ENCODE measurements around the gene DBNDD1. TPM values are rescaled to one million over a fixed set of nuclear protein-coding genes. Genes with fewer than 3 reads are reported as not detected.

The DBNDD1 gene
- total and polyA plus RNA-seq, 2 experiments from 2014 or later, result 5.5 to 18.2 TPM

DNA sequence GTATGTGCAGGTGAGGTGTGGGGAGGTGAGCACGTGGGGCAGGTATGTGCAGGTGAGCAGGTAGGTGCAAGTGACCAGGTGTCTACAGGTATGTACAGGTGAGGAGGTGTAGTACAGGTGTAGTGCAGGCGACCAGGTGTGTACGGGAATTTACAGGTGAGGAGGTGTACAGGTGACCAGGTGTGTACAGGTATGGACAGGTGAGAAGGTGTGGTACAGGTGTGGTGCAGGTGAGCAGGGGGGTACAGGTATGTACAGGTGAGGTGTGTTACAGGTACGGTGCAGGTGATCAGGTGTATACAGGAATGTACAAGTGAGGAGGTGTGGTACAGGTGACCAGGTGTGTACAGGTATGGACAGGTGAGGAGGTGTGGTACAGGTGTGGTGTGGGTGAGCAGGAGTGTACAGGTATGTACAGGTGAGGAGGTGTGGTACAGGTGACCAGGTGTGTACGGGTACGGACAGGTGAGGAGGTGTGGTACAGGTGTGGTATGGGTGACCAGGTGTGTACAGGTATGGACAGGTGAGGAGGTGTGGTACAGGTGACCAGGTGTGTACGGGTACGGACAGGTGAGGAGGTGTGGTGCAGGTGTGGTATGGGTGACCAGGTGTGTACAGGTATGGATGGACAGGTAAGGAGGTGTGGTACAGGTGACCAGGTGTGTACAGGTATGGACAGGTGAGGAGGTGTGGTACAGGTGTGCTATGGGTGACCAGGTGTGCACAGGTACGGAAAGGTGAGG lies 12.8 kb upstream of the DBNDD1 start:
- WGBS (ENCODE audit: low lambda C conversion rate, missing lambda C conversion rate), result 84% methylated on average over 9 of the region's 9 CpGs
- Histone ChIP-seq H3K36me3 (replicated peaks; ENCODE audit: insufficient read depth, low read depth) (no peaks in the 10 kb centered on the region), H3K4me3 (no peak overlapping the region)

DNA sequence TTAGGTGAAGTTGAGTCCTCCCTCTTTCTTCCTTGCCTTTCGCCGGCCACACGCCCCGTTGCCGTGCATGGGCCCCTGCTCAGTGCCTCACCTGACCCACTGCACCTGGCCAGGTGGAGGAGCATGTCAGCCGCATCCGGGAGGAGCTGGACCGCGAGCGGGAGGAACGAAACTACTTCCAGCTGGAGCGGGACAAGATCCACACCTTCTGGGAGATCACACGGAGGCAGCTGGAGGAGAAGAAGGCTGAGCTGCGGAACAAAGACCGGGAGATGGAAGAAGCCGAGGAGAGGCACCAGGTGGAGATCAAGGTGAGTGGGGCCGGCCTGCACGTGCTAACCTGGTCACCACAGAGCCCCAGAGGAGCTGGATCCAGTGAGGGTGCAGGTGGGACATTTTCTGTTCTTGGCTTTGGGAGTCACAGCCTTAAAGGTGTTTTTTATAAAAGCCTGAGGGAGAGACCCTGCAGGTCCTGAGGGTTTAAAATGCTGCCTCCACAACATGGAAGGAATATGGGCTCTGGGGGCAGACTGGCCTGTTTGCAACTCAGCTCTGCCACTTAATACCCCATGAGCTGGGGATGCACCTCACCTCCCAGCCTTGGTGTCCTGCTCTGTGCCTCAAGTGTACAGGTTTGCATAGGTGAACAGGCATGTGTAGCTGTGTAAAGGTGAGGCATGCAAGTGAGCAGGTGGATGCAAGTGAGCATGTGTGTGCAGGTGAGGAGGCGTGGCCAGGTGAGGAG lies 12.1 kb upstream of the DBNDD1 start:
- H3K36me3 ChIP-seq (replicated peaks; ENCODE audit: insufficient read depth, low read depth), result no peaks in the 10 kb centered on the region
- no peaks in the 10 kb centered on the region for H3K27me3 ChIP-seq
- H3K9me3 ChIP-seq (ENCODE audit: low read depth), result no peaks in the 10 kb centered on the region
- no peak overlapping the region for H3K4me3 ChIP-seq
- no peak overlapping the region for H3K27ac ChIP-seq
- no peak overlapping the region for H3K4me2 ChIP-seq
- no peaks in the 10 kb centered on the region for H3K9me2 ChIP-seq (replicated peaks; ENCODE audit: insufficient read depth)
- H3K4me1 ChIP-seq (ENCODE audit: insufficient read depth), result no peaks in the 10 kb centered on the region
- TF ChIP-seq EZH2phosphoT487 (IDR thresholded peaks at IDR 0.05; ENCODE audit: low read depth, severe bottlenecking, unreplicated experiment), result no peak
- TF ChIP-seq, protein P1, sequence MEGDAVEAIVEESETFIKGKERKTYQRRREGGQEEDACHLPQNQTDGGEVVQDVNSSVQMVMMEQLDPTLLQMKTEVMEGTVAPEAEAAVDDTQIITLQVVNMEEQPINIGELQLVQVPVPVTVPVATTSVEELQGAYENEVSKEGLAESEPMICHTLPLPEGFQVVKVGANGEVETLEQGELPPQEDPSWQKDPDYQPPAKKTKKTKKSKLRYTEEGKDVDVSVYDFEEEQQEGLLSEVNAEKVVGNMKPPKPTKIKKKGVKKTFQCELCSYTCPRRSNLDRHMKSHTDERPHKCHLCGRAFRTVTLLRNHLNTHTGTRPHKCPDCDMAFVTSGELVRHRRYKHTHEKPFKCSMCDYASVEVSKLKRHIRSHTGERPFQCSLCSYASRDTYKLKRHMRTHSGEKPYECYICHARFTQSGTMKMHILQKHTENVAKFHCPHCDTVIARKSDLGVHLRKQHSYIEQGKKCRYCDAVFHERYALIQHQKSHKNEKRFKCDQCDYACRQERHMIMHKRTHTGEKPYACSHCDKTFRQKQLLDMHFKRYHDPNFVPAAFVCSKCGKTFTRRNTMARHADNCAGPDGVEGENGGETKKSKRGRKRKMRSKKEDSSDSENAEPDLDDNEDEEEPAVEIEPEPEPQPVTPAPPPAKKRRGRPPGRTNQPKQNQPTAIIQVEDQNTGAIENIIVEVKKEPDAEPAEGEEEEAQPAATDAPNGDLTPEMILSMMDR (IDR thresholded peaks at IDR 0.05; ENCODE audit: poor library complexity), result no peak
- TF ChIP-seq EZH2 (IDR thresholded peaks at IDR 0.05; ENCODE audit: borderline replicate concordance), result no peak
- no peak for DNase-seq (ENCODE audit: low spot score)
- H2AFZ ChIP-seq, result no peak overlapping the region
- H3K79me2 ChIP-seq, result no peaks in the 10 kb centered on the region
- no peaks in the 10 kb centered on the region for H4K20me1 ChIP-seq (ENCODE audit: insufficient read depth, poor library complexity, severe bottlenecking)
- WGBS (ENCODE audit: low lambda C conversion rate, missing lambda C conversion rate), result 94% methylated on average over 19 of the region's 19 CpGs

More for the DNA sequence above, 12.8 kb upstream of the DBNDD1 start:
- no peaks in the 10 kb centered on the region for H4K20me1 ChIP-seq (ENCODE audit: insufficient read depth, poor library complexity, severe bottlenecking)
- no peak overlapping the region for H2AFZ ChIP-seq
- DNase-seq (ENCODE audit: low spot score), result no peak
- no peaks in the 10 kb centered on the region for H3K27me3 ChIP-seq
- no peak overlapping the region for H3K27ac ChIP-seq
- no peaks in the 10 kb centered on the region for H3K9me3 ChIP-seq (ENCODE audit: low read depth)
- no peaks in the 10 kb centered on the region for H3K9me2 ChIP-seq (replicated peaks; ENCODE audit: insufficient read depth)
- no peak overlapping the region for H3K4me2 ChIP-seq
- no peaks in the 10 kb centered on the region for H3K79me2 ChIP-seq
- no peaks in the 10 kb centered on the region for H3K4me1 ChIP-seq (ENCODE audit: insufficient read depth)
- TF ChIP-seq EZH2phosphoT487 (IDR thresholded peaks at IDR 0.05; ENCODE audit: low read depth, severe bottlenecking, unreplicated experiment) (no peak), EZH2 (IDR thresholded peaks at IDR 0.05; ENCODE audit: borderline replicate concordance) (no peak)
- TF ChIP-seq, protein P1 (IDR thresholded peaks at IDR 0.05; ENCODE audit: poor library complexity), result no peak

DNA sequence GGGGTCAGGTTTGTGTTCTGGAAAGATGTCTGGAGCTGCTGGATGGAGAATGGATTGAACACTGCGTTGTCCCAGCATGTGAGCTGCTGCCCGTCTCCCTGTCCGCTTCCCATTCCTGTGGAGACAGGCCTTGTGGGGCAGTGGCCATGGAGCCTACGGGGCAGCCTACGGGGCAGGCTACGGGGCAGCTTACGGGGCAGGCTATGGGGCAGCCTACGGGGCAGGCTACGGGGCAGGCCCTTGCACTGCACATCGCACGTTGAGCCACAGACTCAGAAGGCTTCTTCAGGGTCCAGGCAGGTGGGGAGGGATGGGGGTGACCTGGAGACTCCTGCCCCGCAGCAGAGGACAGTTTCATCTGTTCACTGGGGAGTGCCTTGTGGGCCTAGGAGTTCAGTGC lies 9.7 kb upstream of the DBNDD1 start:
- no peak for TF ChIP-seq EZH2phosphoT487 (IDR thresholded peaks at IDR 0.05; ENCODE audit: low read depth, severe bottlenecking, unreplicated experiment)
- TF ChIP-seq, protein P1 (IDR thresholded peaks at IDR 0.05; ENCODE audit: poor library complexity), result no peak
- no peak for TF ChIP-seq EZH2 (IDR thresholded peaks at IDR 0.05; ENCODE audit: borderline replicate concordance)
- no peaks in the 10 kb centered on the region for H3K4me1 ChIP-seq (ENCODE audit: insufficient read depth)

More for the DNA sequence above, 9.7 kb upstream of the DBNDD1 start:
- Histone ChIP-seq H3K4me2 (no peak overlapping the region), H3K4me3 (no peak overlapping the region), H3K9me3 (ENCODE audit: low read depth) (no peaks in the 10 kb centered on the region), H3K27ac (no peak overlapping the region), H3K27me3 (no peaks in the 10 kb centered on the region), H3K9me2 (replicated peaks; ENCODE audit: insufficient read depth) (no peaks in the 10 kb centered on the region), H3K79me2 (no peaks in the 10 kb centered on the region), H3K36me3 (replicated peaks; ENCODE audit: insufficient read depth, low read depth) (no peaks in the 10 kb centered on the region), H2AFZ (no peak overlapping the region), H4K20me1 (ENCODE audit: insufficient read depth, poor library complexity, severe bottlenecking) (no peaks in the 10 kb centered on the region)
- DNase-seq (ENCODE audit: low spot score), result no peak
- WGBS (ENCODE audit: low lambda C conversion rate, missing lambda C conversion rate), result 85% methylated on average over 12 of the region's 12 CpGs

All from hepatocyte (in vitro differentiated cells).